OCI-LY3 (cell line): ENCODE results near the gene CMSS1.

Source experiments
- H2AFZ ChIP-seq: fragments of 200-600, 300-600 bp; shearing (Covaris generic); 2 replicates; pipeline ENCODE4 v1.6.0; 2014; ENCODE audit warnings: antibody characterized with exemption, low read depth, low read length
- H3K27ac ChIP-seq: fragments of 200-600, 300-600 bp; sonication (generic); 2 replicates; pipeline ENCODE4 v1.5.1; 2014; ENCODE audit warnings: mild to moderate bottlenecking, low read length, moderate library complexity, mixed read lengths
- H3K27me3 ChIP-seq: fragments of 200-600, 300-600 bp; sonication (generic); 2 replicates; pipeline ENCODE4 v1.6.1; 2014; ENCODE audit warnings: low read depth, low read length, mixed read lengths
- H3K36me3 ChIP-seq: fragments of 200-600, 300-600 bp; sonication (generic); replicated peaks from 2 replicates; pipeline ENCODE3; 2014; ENCODE audit warnings: low read depth, low read length, mixed read lengths
- H3K4me1 ChIP-seq: fragments of 300-600, 200-600 bp; sonication (generic); 2 replicates; pipeline ENCODE4 v1.6.1; 2014; ENCODE audit warnings: low read length, mixed read lengths
- H3K4me2 ChIP-seq: fragments of 200-600, 300-600 bp; sonication (generic); 2 replicates; pipeline ENCODE4 v1.6.1; 2014; ENCODE audit warnings: low read length, mixed read lengths
- H3K4me3 ChIP-seq: fragments of 300-600, 200-600 bp; sonication (generic); 2 replicates; pipeline ENCODE4 v1.5.1; 2014; ENCODE audit warnings: antibody characterized with exemption, mild to moderate bottlenecking, low read length, moderate library complexity
- H3K79me2 ChIP-seq: fragments of 300-600, 200-600 bp; shearing (Covaris generic); 2 replicates; pipeline ENCODE4 v1.6.1; 2014; ENCODE audit warnings: mild to moderate bottlenecking, low read length, mixed read lengths
- H3K9ac ChIP-seq: fragments of 300-600, 200-600 bp; shearing (Covaris generic); 2 replicates; pipeline ENCODE4 v1.6.0; 2014; ENCODE audit warnings: mild to moderate bottlenecking, low read length, moderate library complexity
- H3K9me3 ChIP-seq: fragments of 200-600, 300-600 bp; shearing (Covaris generic); 2 replicates; pipeline ENCODE4 v1.6.1; 2014; ENCODE audit warnings: low read length, mixed read lengths; ENCODE audit not compliant: insufficient read depth
- H4K20me1 ChIP-seq: fragments of 200-600, 300-600 bp; sonication (generic); 2 replicates; pipeline ENCODE4 v1.6.1; 2016; ENCODE audit warnings: low read length, mixed read lengths; ENCODE audit not compliant: insufficient read depth
- EZH2phosphoT487 ChIP-seq: fragments of 200-600 bp; shearing (Covaris generic); IDR thresholded peaks from 2 replicates; pipeline ENCODE4 v1.6.1; 2018; ENCODE audit warnings: antibody characterized with exemption, mixed run types, low read depth
- TF ChIP-seq, protein P1 (sequence below): fragments of 200-600, 300-600 bp; sonication (generic); IDR thresholded peaks from 2 replicates; pipeline ENCODE4 v1.5.1; 2014; ENCODE audit warnings: antibody characterized with exemption, low read length, low read depth

The CMSS1 gene

GRCh38 chr3:99972380-99973104 lies 154.9 kb downstream of the CMSS1 start:
- Histone ChIP-seq H3K9ac (no peak overlapping the region), H3K4me3 (no peak overlapping the region), H3K36me3 (no peaks in the 10 kb centered on the region), H3K27me3 (no peaks in the 10 kb centered on the region), H4K20me1 (no peaks in the 10 kb centered on the region), H3K4me1 (no peaks in the 10 kb centered on the region), H2AFZ (no peak overlapping the region), H3K79me2 (no peaks in the 10 kb centered on the region), H3K4me2 (no peak overlapping the region), H3K9me3 (no peaks in the 10 kb centered on the region), H3K27ac (no peak overlapping the region)
- TF ChIP-seq, protein P1, sequence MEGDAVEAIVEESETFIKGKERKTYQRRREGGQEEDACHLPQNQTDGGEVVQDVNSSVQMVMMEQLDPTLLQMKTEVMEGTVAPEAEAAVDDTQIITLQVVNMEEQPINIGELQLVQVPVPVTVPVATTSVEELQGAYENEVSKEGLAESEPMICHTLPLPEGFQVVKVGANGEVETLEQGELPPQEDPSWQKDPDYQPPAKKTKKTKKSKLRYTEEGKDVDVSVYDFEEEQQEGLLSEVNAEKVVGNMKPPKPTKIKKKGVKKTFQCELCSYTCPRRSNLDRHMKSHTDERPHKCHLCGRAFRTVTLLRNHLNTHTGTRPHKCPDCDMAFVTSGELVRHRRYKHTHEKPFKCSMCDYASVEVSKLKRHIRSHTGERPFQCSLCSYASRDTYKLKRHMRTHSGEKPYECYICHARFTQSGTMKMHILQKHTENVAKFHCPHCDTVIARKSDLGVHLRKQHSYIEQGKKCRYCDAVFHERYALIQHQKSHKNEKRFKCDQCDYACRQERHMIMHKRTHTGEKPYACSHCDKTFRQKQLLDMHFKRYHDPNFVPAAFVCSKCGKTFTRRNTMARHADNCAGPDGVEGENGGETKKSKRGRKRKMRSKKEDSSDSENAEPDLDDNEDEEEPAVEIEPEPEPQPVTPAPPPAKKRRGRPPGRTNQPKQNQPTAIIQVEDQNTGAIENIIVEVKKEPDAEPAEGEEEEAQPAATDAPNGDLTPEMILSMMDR = no peak
- no peak for TF ChIP-seq EZH2phosphoT487

DNA sequence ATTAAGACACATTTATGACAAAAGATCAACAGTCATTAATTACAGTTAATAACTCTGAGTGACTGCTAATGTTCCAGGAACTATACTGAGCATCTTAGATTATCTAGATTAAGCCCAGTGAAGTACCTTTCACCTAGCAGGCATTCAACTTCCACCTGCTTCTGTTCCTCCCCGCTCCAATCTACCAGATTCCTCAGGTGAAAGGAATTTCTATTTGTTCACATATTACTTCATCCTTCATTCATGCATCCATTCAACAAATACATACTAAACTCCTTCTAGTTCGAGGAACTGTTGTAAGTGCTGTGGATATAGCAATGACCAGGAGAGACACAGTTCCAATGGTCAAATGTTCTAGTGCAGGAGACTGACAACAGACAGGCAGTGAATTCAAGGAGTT lies 157.3 kb downstream of the CMSS1 start:
- H3K79me2 ChIP-seq = no peaks in the 10 kb centered on the region
- no peak overlapping the region for H3K4me2 ChIP-seq
- no peaks in the 10 kb centered on the region for H3K27me3 ChIP-seq
- H3K36me3 ChIP-seq = no peaks in the 10 kb centered on the region
- no peaks in the 10 kb centered on the region for H3K4me1 ChIP-seq
- H3K9ac ChIP-seq = no peak overlapping the region
- TF ChIP-seq, protein P1 = no peak
- no peak for TF ChIP-seq EZH2phosphoT487
- no peak overlapping the region for H3K4me3 ChIP-seq
- H3K9me3 ChIP-seq = no peaks in the 10 kb centered on the region
- H4K20me1 ChIP-seq = no peaks in the 10 kb centered on the region
- H2AFZ ChIP-seq = no peak overlapping the region
- H3K27ac ChIP-seq = no peak overlapping the region

DNA sequence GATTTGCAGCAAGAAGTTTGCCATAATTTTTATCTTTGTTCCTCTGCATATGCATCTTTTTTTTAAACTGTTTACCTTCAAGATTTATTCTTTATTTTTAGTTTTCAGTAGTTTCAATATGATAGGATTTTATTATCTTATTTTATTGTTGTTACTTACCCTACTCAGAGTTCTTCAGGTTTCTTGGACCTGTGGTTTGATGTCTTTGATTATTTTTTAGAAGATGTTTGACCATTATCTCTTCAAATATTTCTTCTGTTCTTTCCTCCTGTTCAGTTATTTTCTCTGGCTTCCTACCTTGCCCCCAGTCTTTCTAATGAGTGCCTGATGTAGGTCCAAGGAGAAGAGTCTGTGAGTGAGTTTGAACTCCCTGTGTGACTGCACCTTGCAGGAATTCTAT lies 158.9 kb downstream of the CMSS1 start:
- no peaks in the 10 kb centered on the region for H4K20me1 ChIP-seq
- no peak for TF ChIP-seq EZH2phosphoT487
- TF ChIP-seq, protein P1 = no peak

DNA sequence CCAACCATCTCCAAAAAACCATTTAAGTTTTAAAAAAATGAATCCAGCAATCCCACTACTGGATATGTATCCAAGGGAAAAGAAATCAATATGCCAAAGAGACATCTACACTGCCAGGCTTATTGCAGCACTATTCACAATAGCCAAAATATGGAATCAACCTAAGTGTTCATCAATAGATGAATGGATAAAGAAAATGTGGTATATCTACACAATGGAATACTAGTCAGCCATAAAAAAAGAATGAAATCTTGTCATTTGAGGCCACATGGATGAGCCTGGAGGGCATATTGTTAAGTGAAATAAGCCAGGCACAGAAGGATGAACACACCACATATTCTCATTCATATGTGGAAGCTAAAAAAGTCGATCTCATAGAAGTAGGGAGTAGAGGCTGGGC lies 160.6 kb downstream of the CMSS1 start:
- Histone ChIP-seq H3K4me2 (no peak overlapping the region), H3K9me3 (no peaks in the 10 kb centered on the region)

More for the DNA sequence above, 158.9 kb downstream of the CMSS1 start:
- Histone ChIP-seq H3K27ac (no peak overlapping the region), H3K4me2 (no peak overlapping the region), H3K36me3 (no peaks in the 10 kb centered on the region), H3K9me3 (no peaks in the 10 kb centered on the region), H3K4me1 (no peaks in the 10 kb centered on the region), H3K9ac (no peak overlapping the region), H3K4me3 (no peak overlapping the region), H3K27me3 (no peaks in the 10 kb centered on the region), H2AFZ (no peak overlapping the region), H3K79me2 (no peaks in the 10 kb centered on the region)

More for the DNA sequence above, 160.6 kb downstream of the CMSS1 start:
- Histone ChIP-seq H3K36me3 (no peaks in the 10 kb centered on the region), H3K79me2 (no peaks in the 10 kb centered on the region), H3K27ac (no peak overlapping the region), H4K20me1 (no peaks in the 10 kb centered on the region), H3K4me3 (no peak overlapping the region), H3K9ac (no peak overlapping the region), H3K4me1 (no peaks in the 10 kb centered on the region), H2AFZ (no peak overlapping the region), H3K27me3 (no peaks in the 10 kb centered on the region)
- TF ChIP-seq, protein P1 = no peak
- TF ChIP-seq EZH2phosphoT487 = no peak
